Measurements from ENCODE around the gene UBXN4. TPM values are rescaled to one million over a fixed set of nuclear protein-coding genes. Genes with fewer than 3 reads are reported as not detected.
"Not testable (repeated sequence)": the region's sequence is repeated elsewhere in the genome, so short reads cannot be mapped to it uniquely, and the experiment has no call there.

Gene UBXN4
- total RNA-seq, 2 donors from 2014 or later, result 128 to 138 TPM

DNA sequence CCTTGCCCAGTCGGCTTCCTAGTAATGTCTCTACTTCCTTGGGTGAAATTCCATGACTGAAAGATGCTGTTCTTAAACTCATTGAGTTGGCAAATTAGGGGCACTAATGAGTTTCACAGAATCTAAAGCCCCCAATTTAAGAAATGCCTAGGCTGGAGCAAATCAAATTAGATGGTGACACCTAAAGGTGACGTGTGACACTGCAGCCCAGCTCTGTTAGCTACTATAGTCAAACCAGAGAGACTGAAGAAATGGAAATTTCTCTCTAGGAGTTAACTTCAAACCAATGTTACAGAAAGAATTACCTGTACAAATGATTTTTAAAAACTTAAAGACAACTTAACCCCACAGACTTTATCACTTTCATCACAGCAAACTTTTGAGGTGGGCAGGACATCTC lies 58.1 kb downstream of the UBXN4 start:
- DNase-seq (no peak), ATAC-seq (no peak)
- H3K27ac Mint-ChIP-seq, result no peak overlapping the region
- H3K4me1 Mint-ChIP-seq, result peaks cover 8% of the 10 kb centered on the region
- H3K9me3 ChIP-seq (ENCODE audit: control insufficient read depth, low read length, poor library complexity, severe bottlenecking), result no peaks in the 10 kb centered on the region
- no peaks in the 10 kb centered on the region for H3K27me3 Mint-ChIP-seq
- H3K4me3 Mint-ChIP-seq, result no peak overlapping the region
- peaks cover 4% of the 10 kb centered on the region for H3K36me3 Mint-ChIP-seq (ENCODE audit: low read depth)

DNA sequence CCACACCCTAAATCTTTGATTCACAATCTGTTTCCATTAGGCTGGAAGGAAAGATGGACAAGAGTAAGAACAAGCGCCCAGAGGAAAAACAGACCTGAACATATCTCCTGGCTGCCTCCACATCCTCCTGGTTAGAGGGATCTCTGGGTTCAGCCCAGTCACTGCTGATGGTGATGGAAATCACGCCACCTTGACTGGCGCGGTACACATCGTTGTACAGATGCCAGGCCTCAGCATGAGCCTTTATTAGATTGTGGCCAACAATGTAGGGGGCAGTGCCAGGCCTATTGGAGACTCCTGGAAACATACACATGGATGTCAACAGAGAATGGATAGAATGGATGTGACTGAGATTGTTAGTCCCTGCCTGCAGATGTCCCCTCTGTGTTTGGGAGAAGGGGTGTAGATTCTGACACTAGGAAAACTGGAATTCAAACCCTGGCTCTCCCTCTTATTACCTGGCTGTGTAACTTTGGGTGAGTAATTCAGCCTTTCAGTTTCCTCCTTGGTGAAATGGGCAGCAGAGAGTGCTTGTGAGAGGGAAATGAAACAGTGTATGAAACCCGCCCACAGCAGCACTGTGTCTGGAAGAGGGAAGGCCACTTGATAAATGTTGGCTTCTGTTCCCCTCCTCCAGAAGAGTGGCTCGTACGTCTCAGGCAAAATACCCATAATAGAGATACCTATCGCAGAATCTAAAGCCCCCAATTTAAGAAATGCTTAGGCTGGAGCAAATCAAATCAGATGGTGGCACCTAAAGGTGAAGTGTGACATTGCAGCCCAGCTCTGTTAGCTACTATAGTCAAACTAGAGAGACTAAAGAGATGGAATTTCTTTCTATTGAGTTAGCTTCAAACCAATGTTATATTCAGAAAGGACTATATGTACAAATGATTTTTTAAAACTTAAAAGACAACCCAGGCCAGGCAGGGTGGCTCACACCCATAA lies 59.1 kb downstream of the UBXN4 start:
- DNase-seq (no peak), ATAC-seq (no peak)
- Mint-ChIP-seq H3K36me3 (ENCODE audit: low read depth) (peaks cover 4% of the 10 kb centered on the region), H3K4me1 (peaks cover 3% of the 10 kb centered on the region), H3K27ac (no peak overlapping the region), H3K27me3 (no peaks in the 10 kb centered on the region), H3K4me3 (no peak overlapping the region)
- H3K9me3 ChIP-seq (ENCODE audit: control insufficient read depth, low read length, poor library complexity, severe bottlenecking), result no peaks in the 10 kb centered on the region

DNA sequence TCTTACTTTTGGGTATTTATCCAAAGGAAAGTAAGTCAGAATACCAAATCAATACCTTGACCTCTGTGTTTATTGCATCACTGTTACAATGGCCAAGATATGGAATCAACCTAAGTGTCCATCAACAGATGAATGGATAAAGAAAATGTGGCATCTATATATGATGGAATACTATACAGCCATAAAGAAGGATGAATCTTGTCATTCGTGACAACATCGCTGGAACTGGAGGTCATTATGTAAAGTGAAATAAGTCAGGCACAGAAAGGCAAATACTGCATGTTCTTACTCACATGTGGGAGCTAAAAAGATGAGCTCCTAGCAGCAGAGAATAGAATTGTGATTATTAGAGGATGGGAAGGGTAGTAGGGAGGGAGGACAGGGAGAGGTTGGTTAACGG lies 60.7 kb downstream of the UBXN4 start:
- ATAC-seq (no peak), DNase-seq (no peak)
- Mint-ChIP-seq H3K27ac (no peak overlapping the region), H3K27me3 (no peaks in the 10 kb centered on the region), H3K36me3 (ENCODE audit: low read depth) (peaks cover 4% of the 10 kb centered on the region), H3K4me3 (no peak overlapping the region), H3K4me1 (peaks cover 2% of the 10 kb centered on the region)
- H3K9me3 ChIP-seq (ENCODE audit: control insufficient read depth, low read length, poor library complexity, severe bottlenecking), result no peaks in the 10 kb centered on the region

DNA sequence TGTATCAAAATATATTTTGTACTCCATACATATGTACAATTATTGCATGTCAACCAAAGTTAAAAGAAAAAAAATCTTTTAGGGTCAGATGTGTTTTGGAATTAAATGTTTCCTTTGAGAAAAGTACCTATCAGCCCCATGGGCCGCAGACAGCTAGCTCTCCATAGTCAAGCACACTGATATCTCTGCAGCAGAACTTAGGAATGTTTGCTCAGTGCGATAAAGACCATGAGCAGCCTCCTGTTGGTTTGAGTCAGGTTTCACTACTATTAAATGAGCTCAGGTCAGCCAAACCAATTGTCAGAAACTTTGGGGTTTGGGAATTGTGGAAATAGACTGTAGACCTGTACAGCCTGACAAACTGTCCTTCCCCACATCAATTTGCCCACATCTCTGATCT lies 61.6 kb downstream of the UBXN4 start:
- no peak overlapping the region for H3K4me3 Mint-ChIP-seq
- H3K4me1 Mint-ChIP-seq, result no peaks in the 10 kb centered on the region
- no peak overlapping the region for H3K27ac Mint-ChIP-seq
- no peak for DNase-seq
- H3K36me3 Mint-ChIP-seq (ENCODE audit: low read depth), result peaks cover 4% of the 10 kb centered on the region
- no peaks in the 10 kb centered on the region for H3K9me3 ChIP-seq (ENCODE audit: control insufficient read depth, low read length, poor library complexity, severe bottlenecking)
- no peak for ATAC-seq
- no peaks in the 10 kb centered on the region for H3K27me3 Mint-ChIP-seq

DNA sequence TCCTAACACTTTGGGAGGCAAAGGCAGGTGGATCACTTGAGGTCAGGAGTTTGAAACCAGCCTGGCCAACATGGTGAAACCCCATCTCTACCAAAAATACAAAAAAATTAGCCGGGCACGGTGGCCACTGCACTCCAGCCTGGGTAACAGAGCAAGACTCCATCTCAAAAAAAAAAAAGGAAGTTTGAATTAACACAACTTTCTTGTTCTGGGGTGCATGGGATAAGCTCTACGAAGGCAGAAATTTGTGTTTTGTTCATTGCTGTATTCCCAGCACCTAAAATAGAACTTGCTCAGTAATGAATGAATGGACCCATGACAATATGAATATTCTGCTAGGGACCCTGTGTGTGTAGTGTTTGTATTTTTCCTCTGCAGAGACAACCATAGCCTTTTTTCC lies 66.2 kb downstream of the UBXN4 start:
- H3K9me3 ChIP-seq (ENCODE audit: control insufficient read depth, low read length, poor library complexity, severe bottlenecking); H3K36me3 Mint-ChIP-seq (ENCODE audit: low read depth); H3K27me3 Mint-ChIP-seq; DNase-seq; ATAC-seq; H3K4me3 Mint-ChIP-seq; H3K27ac Mint-ChIP-seq; H3K4me1 Mint-ChIP-seq: not testable (repeated sequence)

DNA sequence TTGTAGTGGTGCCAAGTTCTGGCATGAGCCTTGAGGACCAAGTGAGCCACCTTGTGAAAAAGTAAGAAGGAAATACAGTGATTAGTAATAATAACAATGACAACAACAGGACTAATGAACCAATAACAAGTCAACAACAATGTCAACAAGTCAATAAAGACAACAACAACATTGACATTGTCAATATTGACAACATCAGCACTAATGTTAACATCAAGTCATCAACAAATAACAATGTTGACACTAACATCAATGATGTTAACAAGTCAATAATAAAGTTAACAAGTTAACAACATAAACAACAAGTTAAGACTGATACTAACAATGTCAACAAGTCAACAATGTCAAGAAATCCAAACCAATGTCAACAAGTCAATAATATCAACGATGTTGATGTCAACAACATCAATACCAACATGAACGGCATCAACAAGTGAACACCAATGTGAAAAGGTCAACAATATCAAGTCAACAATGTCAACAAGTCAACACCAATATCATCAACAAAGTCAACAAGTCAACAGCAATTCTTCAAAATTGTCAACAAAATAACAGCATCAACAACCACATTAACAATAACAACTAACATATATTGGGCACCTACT lies 71.4 kb downstream of the UBXN4 start:
- no peak overlapping the region for H3K4me3 Mint-ChIP-seq
- H3K27me3 Mint-ChIP-seq, result no peaks in the 10 kb centered on the region
- no peak overlapping the region for H3K27ac Mint-ChIP-seq
- H3K4me1 Mint-ChIP-seq, result no peaks in the 10 kb centered on the region
- H3K9me3 ChIP-seq (ENCODE audit: control insufficient read depth, low read length, poor library complexity, severe bottlenecking), result no peaks in the 10 kb centered on the region
- no peak for ATAC-seq
- no peak for DNase-seq
- H3K36me3 Mint-ChIP-seq (ENCODE audit: low read depth), result no peaks in the 10 kb centered on the region

DNA sequence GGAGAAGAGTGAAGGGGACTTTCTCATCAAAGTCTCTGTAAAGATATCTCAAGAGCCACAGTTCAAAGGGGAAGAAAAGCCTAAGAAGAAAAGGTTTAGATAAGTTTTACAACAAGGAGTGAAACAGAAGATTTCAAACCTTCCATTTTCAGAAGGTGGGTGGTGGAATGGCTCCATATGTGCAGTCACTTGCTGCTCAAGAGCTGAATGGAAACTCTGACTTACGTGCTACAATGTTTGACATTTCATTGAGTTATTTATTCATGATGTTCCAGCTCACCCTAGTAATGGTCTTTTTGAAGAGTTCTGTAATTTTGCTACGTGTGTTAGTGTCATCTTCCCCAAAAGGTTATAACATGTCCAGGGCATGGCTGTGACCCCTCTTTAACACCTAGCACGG lies 73.6 kb downstream of the UBXN4 start:
- H3K27ac Mint-ChIP-seq, result no peak overlapping the region
- H3K36me3 Mint-ChIP-seq (ENCODE audit: low read depth), result no peaks in the 10 kb centered on the region

DNA sequence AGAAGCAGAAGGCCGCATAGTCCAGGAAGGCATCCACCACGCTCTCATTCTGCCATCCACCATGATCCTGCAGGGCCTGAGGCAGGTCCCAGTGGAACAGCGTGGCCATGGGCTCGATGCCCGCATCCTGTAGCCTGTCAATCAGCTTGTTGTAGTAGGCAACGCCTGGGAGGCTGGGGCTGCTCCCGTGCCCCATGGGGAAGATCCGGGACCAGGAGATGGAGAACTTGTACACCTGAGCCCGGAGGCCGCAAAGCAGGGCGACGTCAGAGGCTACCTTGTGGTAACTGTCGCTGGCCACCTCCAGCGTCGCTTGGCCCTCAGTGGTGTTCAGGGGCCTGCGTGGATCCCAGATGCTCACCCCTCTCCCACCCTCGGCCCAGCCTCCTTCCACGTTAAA lies 75.8 kb downstream of the UBXN4 start:
- no peak overlapping the region for H3K27ac Mint-ChIP-seq
- no peak for DNase-seq
- H3K4me3 Mint-ChIP-seq, result no peak overlapping the region
- peaks cover 7% of the 10 kb centered on the region for H3K4me1 Mint-ChIP-seq
- H3K9me3 ChIP-seq (ENCODE audit: control insufficient read depth, low read length, poor library complexity, severe bottlenecking), result no peaks in the 10 kb centered on the region
- no peaks in the 10 kb centered on the region for H3K36me3 Mint-ChIP-seq (ENCODE audit: low read depth)
- peaks cover 5% of the 10 kb centered on the region for H3K27me3 Mint-ChIP-seq
- no peak for ATAC-seq

More for the DNA sequence above, 73.6 kb downstream of the UBXN4 start:
- peaks cover 5% of the 10 kb centered on the region for H3K4me1 Mint-ChIP-seq
- peaks cover 5% of the 10 kb centered on the region for H3K27me3 Mint-ChIP-seq
- no peak for ATAC-seq
- H3K9me3 ChIP-seq (ENCODE audit: control insufficient read depth, low read length, poor library complexity, severe bottlenecking), result no peaks in the 10 kb centered on the region
- DNase-seq, result no peak
- no peak overlapping the region for H3K4me3 Mint-ChIP-seq

DNA sequence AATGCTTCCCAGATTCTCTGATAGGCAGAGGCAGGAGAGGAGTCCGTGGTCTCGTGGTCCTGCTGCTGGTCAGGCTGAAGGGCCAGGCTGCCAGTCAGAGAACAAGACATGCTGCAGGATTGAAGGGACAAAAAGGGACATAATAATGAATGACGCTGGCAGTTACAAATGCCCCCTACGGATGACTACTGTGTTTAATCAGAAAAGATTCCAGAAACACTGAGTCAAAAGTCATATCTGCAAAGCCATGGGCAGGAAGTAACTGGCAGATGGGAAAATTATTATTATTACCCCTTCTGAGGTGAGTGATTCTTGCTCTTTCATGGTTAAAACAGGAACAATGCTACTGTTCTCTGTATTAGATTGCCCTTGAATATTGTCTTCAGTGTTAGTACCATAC lies 76.3 kb downstream of the UBXN4 start:
- Mint-ChIP-seq H3K27ac (no peak overlapping the region), H3K27me3 (peaks cover 5% of the 10 kb centered on the region), H3K4me1 (peaks cover 7% of the 10 kb centered on the region), H3K4me3 (no peak overlapping the region), H3K36me3 (ENCODE audit: low read depth) (no peaks in the 10 kb centered on the region)
- no peak for ATAC-seq
- DNase-seq, result no peak
- no peaks in the 10 kb centered on the region for H3K9me3 ChIP-seq (ENCODE audit: control insufficient read depth, low read length, poor library complexity, severe bottlenecking)

DNA sequence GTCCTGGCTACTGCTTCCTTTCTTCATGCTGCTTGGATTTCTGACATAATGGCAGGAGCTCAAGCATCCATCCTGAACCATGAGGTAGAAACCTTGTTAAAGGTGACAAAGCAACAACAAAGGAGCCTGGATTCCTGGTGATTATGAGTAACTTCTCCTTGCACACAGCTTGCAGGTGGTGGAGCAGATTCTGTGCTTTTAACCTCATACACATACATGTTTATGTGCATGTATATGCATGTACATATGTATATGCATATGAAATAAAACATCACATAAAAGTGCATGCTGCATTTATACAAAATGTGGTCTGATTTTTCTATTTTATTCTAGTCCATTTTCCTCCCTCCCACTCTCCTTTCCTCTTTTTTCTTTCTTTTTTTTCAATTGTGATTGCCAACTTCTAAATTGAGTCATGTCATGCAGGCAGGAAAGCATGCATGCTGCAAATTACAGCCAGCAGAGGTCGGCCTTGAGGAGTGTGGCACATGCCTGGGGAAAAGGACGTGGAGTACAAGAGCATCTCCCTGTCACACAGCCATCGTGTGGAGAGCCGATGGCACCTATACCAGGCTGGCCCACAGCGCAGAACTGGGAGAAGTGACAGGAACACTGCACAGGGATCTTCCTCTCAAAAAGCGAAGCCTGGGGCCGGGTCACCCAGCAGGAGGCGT lies 77.4 kb downstream of the UBXN4 start:
- ATAC-seq (no peak), DNase-seq (no peak)
- Mint-ChIP-seq H3K27ac (no peak overlapping the region), H3K36me3 (ENCODE audit: low read depth) (no peaks in the 10 kb centered on the region), H3K4me1 (peaks cover 7% of the 10 kb centered on the region), H3K4me3 (peak overlapping the region; percentile 4), H3K27me3 (peaks cover 5% of the 10 kb centered on the region)
- no peaks in the 10 kb centered on the region for H3K9me3 ChIP-seq (ENCODE audit: control insufficient read depth, low read length, poor library complexity, severe bottlenecking)

DNA sequence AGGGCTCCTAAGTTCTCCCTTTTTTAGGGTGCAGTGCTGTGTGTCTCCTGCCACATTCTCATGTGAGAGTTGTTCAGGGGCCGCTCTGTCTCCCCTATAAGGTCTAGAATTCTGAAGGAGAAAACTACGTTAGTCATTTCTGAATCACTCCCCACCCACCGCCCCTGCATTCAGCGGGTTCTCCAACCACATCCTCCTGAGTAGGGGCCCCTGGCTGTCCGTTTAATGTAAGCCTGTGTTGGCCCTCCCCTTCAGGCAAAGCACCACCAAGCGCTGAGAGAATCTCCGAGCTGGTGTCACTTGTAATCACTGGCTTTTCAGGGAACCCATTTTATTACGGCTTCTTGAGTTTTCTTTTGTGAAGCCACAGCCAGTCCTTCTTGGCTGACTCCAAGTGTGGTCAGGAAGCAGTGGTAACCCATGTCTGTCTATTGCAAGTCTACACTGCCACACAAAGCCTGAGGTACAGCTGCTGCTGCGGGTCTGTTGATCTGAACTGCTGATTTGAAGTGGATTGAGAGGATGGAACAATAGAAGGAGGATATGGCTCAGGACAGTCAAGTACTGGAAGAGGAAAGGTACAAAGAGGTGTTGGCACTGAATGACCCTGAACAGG lies 78.5 kb downstream of the UBXN4 start:
- H3K36me3 Mint-ChIP-seq (ENCODE audit: low read depth), result no peaks in the 10 kb centered on the region
- peaks cover 5% of the 10 kb centered on the region for H3K27me3 Mint-ChIP-seq
- no peak overlapping the region for H3K27ac Mint-ChIP-seq
- ATAC-seq, result peak; percentile 83
- H3K9me3 ChIP-seq (ENCODE audit: control insufficient read depth, low read length, poor library complexity, severe bottlenecking), result no peaks in the 10 kb centered on the region
- H3K4me1 Mint-ChIP-seq, result peaks cover 7% of the 10 kb centered on the region
- no peak for DNase-seq
- H3K4me3 Mint-ChIP-seq, result peak overlapping the region; percentile 51

DNA sequence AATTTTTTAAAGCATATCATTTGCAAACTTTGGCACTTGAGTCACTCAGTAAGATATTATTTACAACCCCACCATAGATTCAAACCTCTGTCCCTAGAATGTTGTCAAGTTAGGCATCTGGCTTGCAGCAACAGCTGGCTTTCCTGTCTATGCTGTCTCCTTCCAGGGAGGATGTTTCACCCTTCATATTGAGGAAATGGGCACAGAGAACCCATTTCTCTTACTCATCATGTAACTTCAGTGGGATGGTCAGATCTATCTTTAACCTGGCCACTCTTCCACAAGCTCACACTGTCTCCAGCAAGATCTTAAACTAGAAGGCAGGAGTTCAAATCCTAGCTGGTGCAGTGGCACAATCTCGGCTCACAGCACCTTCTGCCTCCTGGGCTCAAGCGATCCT lies 79.5 kb downstream of the UBXN4 start:
- no peak for ATAC-seq
- DNase-seq, result no peak
- Mint-ChIP-seq H3K36me3 (ENCODE audit: low read depth) (no peaks in the 10 kb centered on the region), H3K27ac (no peak overlapping the region), H3K4me3 (no peak overlapping the region), H3K27me3 (peaks cover 5% of the 10 kb centered on the region), H3K4me1 (peaks cover 7% of the 10 kb centered on the region)
- no peaks in the 10 kb centered on the region for H3K9me3 ChIP-seq (ENCODE audit: control insufficient read depth, low read length, poor library complexity, severe bottlenecking)

DNA sequence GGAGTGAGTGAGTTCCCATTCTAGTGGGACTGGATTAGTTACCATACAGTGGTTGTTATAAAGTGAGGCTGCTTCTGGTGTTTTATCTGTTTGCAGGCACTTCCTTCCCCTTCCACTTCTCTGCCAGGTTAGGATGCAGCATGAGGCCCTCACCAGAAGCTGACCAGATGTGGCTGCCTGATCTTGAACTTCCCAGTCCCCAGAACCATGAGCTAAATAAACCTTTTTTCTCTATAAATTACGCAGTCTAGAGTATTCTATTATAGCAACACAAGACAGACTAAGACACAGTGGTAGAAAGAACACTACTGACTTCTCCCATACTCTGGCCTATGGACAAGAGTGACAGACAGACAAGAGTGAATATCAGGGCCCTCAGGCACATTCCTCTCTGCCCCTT lies 81.2 kb downstream of the UBXN4 start:
- Mint-ChIP-seq H3K4me3 (no peak overlapping the region), H3K36me3 (ENCODE audit: low read depth) (no peaks in the 10 kb centered on the region), H3K4me1 (peaks cover 7% of the 10 kb centered on the region), H3K27ac (no peak overlapping the region), H3K27me3 (peaks cover 5% of the 10 kb centered on the region)
- no peaks in the 10 kb centered on the region for H3K9me3 ChIP-seq (ENCODE audit: control insufficient read depth, low read length, poor library complexity, severe bottlenecking)
- ATAC-seq (no peak), DNase-seq (no peak)
